ENCODE measurements around the gene FOCAD. TPM values are rescaled to one million over a fixed set of nuclear protein-coding genes. Genes with fewer than 3 reads are reported as not detected.

Gene FOCAD, protein sequence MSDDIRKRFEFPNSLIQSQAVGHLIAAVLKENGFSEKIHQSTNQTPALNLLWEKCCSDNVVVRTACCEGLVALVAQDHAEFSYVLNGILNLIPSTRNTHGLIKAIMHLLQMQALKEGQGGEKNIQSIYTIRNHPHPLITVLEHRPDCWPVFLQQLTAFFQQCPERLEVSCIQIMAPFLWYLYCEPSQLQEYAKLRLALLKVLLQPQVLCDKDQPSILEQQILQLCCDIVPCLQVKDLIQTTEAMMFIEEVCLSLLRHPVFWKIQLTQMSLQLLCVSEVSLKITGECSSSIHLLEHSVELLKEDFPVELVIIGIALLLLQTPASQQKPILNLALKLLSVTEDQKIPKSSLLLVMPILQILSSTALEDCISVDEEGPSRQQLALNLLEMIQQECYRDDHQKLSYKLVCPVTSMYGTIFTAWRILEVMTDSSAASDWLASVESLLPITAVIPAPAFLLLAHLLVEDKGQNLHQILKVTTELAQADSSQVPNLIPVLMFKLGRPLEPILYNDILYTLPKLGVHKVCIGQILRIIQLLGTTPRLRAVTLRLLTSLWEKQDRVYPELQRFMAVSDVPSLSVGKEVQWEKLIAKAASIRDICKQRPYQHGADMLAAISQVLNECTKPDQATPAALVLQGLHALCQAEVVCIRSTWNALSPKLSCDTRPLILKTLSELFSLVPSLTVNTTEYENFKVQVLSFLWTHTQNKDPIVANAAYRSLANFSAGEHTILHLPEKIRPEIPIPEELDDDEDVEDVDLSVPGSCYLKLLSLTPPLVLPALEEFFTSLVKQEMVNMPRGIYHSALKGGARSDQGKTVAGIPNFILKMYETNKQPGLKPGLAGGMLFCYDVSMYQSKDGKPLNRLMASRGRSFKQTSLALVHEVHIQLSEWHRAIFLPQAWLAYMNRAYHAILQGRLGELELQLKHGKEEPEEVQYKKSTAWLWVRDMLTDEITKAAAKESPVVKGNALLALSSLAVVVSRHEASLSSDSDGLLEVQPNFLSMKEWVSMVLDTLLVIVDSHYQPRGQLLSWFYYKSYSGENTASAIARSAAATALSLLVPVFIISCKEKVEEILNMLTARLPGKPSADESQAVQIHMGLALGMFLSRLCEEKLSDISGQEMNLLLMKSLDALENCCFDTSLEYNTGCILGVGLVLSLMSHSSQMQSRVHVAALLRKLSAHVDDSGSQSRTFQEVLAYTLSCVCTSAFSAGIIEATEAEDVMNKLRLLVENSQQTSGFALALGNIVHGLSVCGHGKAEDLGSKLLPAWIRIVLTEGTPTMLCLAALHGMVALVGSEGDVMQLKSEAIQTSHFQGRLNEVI (N-terminal part only)
- 10 to 100 TPM; 29.4 to 29.6 TPM for total RNA-seq

DNA sequence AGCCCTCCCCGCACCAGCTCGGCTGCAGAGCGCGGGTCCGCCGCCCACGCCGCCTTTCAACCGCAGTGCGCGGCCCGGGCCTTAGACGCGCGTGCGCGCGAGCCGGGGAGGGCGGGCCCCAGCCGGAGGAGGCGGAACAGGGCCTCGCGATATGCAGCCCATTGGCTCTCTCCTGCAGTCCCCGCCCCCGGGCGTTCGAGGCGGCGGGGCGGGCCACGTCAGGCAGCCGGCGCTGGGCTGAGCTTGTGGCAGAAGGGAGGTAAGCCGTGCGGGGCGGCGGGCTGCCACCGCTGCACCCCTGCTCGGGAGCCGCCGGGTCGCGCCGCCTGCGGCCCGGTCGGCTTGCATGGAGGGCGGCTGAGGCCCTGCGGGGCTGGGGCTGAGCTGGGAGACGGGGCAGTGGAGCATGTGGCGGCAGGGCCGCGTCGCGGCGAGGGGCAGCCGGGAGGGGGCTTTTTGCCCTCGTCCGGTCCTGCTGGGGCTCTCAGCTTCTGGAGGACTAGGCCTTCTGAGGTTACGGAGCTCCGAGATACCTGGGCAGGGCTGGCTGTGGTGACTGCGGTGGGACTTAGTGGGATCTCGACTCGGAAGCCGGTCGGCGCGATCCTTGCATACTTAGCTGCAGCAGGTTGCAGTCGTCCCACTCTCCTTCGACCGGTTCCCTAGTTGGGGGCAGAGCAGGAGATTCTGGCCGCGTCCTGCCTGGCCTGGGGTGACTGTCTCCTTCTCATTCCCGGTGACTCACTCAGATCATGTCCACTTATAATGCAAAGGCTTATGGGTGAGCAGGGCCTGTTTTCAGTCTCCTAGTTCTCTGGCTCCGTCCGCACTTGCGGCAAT, at the start of gene FOCAD:
Gene FOCAD (plus strand): TSS at position 225 of the 840 bp plus-strand sequence. CDS start 31,095 bp downstream, outside the sequence.
- DNase-seq (peak; percentile 97 to 98), ATAC-seq (replicated peaks in 1 of 2) (peak; percentile 97 to 98)
- Mint-ChIP-seq H3K9me3 (no peaks in the 10 kb centered on the region), H3K36me3 (ENCODE audit: insufficient read depth in 2 of 2) (no peaks in the 10 kb centered on the region), H3K4me1 (ENCODE audit: low read depth) (peaks cover 35% of the 10 kb centered on the region), H3K27me3 (ENCODE audit: low read depth) (no peaks in the 10 kb centered on the region), H3K27ac (peak within 1 kb of the TSS; percentile 97), H3K4me3 (peak within 1 kb of the TSS; percentile 86 to 97)

DNA sequence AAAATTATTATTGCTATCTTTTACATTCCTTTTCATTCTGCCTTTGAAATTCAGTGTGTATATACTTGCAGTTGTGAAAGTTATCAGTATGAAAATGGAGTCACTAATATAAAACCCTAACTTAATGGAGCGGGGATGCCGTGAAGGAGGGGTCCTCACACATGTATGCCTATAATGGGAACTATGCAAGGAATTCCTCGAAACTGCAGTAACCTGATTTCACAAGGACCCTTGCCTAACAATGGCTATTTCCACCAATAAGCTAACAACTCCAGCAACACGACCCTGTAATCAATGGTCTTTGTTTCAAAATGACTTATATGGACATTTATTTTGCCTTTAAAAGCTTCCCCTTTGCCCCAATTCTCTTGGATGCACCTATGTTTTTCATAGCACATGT, 49.2 kb upstream of the FOCAD start:
- H3K4me3 Mint-ChIP-seq, result no peak overlapping the region
- no peak overlapping the region for H3K27ac Mint-ChIP-seq
- H3K4me1 Mint-ChIP-seq (ENCODE audit: low read depth), result peaks cover 1% of the 10 kb centered on the region
- no peak for ATAC-seq (replicated peaks in 1 of 2)
- DNase-seq, result no peak
- no peaks in the 10 kb centered on the region for H3K9me3 Mint-ChIP-seq
- H3K36me3 Mint-ChIP-seq (ENCODE audit: insufficient read depth in 2 of 2), result no peaks in the 10 kb centered on the region
- H3K27me3 Mint-ChIP-seq (ENCODE audit: low read depth), result peaks cover 26% of the 10 kb centered on the region

DNA sequence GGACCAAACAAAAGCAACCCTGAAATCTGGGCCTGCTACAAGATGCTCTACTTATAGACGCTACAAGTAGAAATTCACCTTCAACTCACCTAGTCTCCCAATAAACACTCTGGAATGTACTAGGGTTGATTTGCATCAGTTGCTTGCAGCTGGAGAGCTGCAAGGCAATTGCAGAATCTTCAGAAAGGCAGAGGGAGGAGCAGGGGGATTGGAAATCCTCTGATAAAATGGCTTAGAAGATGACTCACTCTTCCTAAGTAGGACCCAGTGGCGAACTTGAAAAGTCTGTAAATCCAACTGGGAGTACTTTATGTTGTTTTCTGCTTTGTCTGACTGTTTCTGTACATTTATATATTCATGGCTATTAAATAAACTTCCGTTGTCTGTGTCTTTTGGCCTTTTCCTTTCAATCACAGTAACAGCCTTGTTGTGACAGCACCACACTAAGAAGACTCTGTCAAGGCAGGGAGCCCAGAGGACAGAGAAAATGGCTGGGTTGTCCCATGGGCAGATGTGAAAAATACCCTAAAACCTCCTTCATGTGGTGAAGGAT, 47.1 kb upstream of the FOCAD start:
- ATAC-seq (replicated peaks in 1 of 2) (no peak), DNase-seq (no peak)
- Mint-ChIP-seq H3K9me3 (no peaks in the 10 kb centered on the region), H3K4me3 (no peak overlapping the region), H3K27me3 (ENCODE audit: low read depth) (peaks cover 22% of the 10 kb centered on the region), H3K27ac (no peak overlapping the region), H3K36me3 (ENCODE audit: insufficient read depth in 2 of 2) (no peaks in the 10 kb centered on the region), H3K4me1 (ENCODE audit: low read depth) (peaks cover 15% of the 10 kb centered on the region)

DNA sequence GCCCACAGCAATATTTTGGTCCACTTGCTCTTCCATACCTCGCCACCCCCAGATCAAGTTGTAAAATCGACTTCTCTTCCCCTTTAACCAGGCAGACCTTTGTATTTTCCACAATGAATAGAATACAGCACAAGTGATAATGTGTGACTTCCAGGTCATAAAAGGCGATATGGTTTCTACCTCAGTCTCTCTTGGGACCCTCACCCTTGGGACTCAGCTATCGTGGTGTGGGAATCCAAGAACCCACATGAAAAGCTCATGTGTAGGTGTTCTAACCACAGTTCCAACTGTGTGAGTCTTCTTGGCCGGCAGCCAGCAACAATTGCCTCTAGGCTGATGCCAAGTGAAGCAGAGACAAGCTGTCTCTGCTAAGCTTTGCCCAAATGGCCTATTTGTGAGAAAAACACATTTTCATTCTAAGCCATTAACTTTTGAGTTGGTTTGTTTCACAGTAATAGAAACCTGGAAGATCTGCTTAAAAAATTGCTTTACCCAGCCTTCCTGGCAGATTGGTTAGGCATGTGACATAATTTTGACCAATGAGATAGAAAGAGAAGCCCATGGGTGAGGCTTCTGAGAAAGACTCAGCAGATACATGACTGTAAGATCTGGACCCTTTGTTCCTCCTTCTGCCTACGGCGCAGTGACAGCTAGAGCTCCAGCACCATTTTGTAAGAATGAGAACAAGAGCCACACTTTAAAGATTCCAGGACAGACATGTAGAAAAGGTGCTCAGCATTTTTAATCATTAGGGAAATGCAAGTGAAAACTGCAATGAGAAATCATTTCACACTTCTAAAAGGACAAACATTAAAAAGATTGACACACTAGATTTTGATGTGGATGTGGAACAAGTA, 43.5 kb upstream of the FOCAD start:
- DNase-seq (peak; percentile 72 to 78), ATAC-seq (replicated peaks in 1 of 2) (peak; percentile 90)
- peaks cover 39% of the 10 kb centered on the region for H3K27me3 Mint-ChIP-seq (ENCODE audit: low read depth)
- H3K4me1 Mint-ChIP-seq (ENCODE audit: low read depth), result peaks cover 19% of the 10 kb centered on the region
- H3K9me3 Mint-ChIP-seq, result no peaks in the 10 kb centered on the region
- peak overlapping the region; percentile 0 for H3K27ac Mint-ChIP-seq
- peak overlapping the region; percentile 55 to 72 for H3K4me3 Mint-ChIP-seq
- H3K36me3 Mint-ChIP-seq (ENCODE audit: insufficient read depth in 2 of 2), result no peaks in the 10 kb centered on the region

DNA sequence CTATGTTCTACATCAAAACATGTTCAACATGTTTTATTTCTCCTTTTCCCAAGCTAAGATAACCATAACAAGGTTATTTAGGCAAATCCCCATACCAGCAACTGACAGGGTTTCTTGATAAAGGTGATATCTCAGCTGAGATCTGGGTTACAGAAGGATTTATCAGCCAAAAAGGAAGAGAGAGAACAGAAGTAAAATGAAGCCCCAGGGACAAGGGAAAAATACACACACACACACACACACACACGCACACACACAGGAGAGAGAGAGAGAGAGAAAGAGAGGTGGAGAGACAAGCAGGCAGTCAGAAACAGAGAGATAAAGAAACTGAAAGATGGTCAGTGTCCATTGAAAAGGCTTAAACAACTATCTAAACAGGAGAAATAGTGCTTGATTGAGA, 42.0 kb upstream of the FOCAD start:
- DNase-seq (no peak), ATAC-seq (replicated peaks in 1 of 2) (no peak)
- Mint-ChIP-seq H3K27me3 (ENCODE audit: low read depth) (peaks cover 34% of the 10 kb centered on the region), H3K4me3 (no peak overlapping the region), H3K36me3 (ENCODE audit: insufficient read depth in 2 of 2) (no peaks in the 10 kb centered on the region), H3K4me1 (ENCODE audit: low read depth) (peaks cover 19% of the 10 kb centered on the region), H3K9me3 (no peaks in the 10 kb centered on the region), H3K27ac (no peak overlapping the region)

DNA sequence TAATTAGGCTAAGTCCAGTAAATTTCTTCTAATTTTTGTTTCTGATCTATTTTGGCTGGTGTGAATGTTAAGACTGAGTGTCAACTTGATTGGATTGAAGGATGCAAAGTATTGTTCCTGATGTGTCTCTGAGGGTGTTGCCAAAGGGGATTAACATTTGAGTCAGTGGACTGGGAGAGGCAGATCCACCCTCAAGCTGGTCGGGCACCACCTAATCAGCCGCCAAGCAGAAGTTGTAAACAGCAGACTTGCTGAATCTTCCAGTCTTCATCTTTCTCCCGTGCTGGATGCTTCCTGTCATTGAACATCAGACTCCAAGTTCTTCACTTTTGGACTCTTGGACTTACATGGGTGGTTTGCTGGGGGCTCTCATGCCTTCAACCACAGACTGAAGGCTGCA, 40.4 kb upstream of the FOCAD start:
- Mint-ChIP-seq H3K4me1 (ENCODE audit: low read depth) (peaks cover 19% of the 10 kb centered on the region), H3K27me3 (ENCODE audit: low read depth) (peaks cover 25% of the 10 kb centered on the region), H3K36me3 (ENCODE audit: insufficient read depth in 2 of 2) (no peaks in the 10 kb centered on the region), H3K27ac (no peak overlapping the region), H3K4me3 (no peak overlapping the region), H3K9me3 (no peaks in the 10 kb centered on the region)
- no peak for DNase-seq
- no peak for ATAC-seq (replicated peaks in 1 of 2)

DNA sequence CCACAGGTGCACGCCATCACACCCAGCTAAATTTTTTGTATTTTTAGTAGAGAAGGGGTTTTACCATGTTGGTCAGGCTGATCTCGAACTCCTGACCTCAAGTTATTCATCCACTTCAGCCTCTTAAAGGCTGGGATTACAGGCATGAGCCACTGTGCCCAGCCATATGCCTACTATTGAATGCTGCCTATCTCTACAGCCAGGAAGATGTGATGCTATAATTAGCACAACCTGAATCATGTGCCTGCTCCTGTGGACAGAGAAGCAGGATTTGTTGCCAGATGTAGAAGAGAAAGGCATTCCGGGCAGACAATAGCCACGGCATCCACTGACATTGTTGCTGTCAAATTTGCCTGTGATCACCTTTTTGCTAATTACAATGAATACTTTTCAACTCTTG, 37.4 kb upstream of the FOCAD start:
- H3K27ac Mint-ChIP-seq, result no peak overlapping the region
- peaks cover 5% of the 10 kb centered on the region for H3K4me1 Mint-ChIP-seq (ENCODE audit: low read depth)
- H3K27me3 Mint-ChIP-seq (ENCODE audit: low read depth), result peaks cover 18% of the 10 kb centered on the region
- DNase-seq (no peak), ATAC-seq (replicated peaks in 1 of 2) (no peak)
- no peak overlapping the region for H3K4me3 Mint-ChIP-seq
- no peaks in the 10 kb centered on the region for H3K9me3 Mint-ChIP-seq
- H3K36me3 Mint-ChIP-seq (ENCODE audit: insufficient read depth in 2 of 2), result no peaks in the 10 kb centered on the region

DNA sequence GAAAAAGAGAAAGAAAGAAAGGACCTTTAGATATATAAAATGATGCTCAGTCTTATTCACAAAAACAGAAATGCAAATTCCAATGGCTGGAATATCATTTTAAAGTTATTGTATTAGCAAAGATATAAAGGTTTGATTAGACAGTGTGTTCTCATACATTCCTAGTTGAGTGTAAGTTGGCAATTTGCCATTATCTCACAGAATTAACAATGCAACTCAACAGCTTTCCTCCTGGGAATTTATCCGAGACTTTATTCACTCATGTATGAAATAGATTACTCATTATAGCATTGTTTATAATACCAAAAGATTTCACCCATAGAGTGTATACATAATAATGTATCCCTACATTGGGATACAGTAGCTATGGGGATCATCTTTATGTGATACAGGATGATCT, 34.7 kb upstream of the FOCAD start:
- ATAC-seq (replicated peaks in 1 of 2) (no peak), DNase-seq (no peak)
- Mint-ChIP-seq H3K27ac (no peak overlapping the region), H3K36me3 (ENCODE audit: insufficient read depth in 2 of 2) (no peaks in the 10 kb centered on the region), H3K4me3 (no peak overlapping the region), H3K27me3 (ENCODE audit: low read depth) (no peaks in the 10 kb centered on the region), H3K4me1 (ENCODE audit: low read depth) (no peaks in the 10 kb centered on the region), H3K9me3 (no peaks in the 10 kb centered on the region)

DNA sequence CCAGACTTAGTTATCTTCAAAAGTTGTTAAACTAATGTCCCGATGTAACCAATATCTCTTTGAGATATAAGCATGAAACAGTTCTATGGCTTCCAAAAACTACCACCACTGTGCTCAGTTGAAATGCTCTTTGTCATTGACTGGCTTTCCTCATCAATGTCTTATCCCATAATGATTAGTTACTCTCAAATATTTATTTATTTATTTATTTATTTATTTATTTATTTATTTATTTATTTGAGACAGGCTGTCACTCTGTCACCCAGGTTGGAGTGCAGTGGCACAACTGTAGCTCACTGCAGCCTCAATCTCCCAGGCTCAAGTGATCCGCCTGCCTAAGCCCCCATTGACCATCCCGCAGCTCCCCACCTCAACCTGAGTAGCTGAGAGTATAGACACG, 33.7 kb upstream of the FOCAD start:
- no peak for DNase-seq
- Mint-ChIP-seq H3K27ac (no peak overlapping the region), H3K36me3 (ENCODE audit: insufficient read depth in 2 of 2) (no peaks in the 10 kb centered on the region), H3K4me3 (no peak overlapping the region), H3K27me3 (ENCODE audit: low read depth) (no peaks in the 10 kb centered on the region), H3K4me1 (ENCODE audit: low read depth) (no peaks in the 10 kb centered on the region), H3K9me3 (no peaks in the 10 kb centered on the region)
- no peak for ATAC-seq (replicated peaks in 1 of 2)

DNA sequence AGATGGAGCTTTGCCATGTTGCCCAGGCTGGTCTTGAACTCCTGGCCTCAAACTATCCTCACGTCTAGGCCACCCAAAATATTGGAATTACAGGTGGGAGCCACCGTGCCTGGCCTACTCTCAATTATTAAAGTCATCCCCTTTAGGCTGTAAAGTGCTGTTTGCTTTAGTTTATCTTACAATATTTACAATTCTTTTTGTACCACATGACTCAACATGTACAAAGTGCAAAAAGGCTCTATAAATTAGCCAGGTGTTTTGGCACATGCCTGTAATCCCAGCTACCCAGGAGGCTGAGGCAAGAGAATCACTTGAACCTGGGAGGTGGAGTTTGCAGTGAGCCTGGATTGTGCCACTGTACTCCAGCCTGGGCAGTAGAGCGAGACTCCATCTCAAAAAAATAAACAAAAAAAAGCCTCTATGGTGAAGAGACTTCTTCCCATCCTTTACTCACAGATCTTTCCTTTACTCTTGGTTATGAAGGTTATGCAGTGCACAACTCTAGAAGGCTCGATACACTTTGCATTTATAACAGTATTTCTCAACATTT, 33.2 kb upstream of the FOCAD start:
- Mint-ChIP-seq H3K27ac (no peak overlapping the region), H3K4me1 (ENCODE audit: low read depth) (no peaks in the 10 kb centered on the region)

DNA sequence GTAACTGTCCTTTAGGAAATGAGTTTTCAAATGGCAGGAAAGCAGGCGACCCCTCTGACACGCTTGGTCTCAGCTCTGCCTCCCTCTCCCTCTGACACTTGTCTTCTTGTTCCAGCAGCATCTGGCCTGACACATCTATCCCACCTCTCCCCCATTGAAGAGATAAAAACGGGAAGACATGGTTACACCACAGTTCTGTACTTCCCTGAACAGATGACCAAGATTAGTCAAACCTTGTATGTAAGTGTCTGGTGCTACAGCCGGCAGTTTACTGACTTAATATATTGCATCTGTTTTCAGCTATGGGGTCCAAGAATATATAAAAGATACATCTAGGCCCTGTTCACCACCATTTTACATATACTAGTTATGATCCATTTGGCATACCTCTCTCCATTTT, 32.1 kb upstream of the FOCAD start:
- no peak overlapping the region for H3K4me3 Mint-ChIP-seq
- no peaks in the 10 kb centered on the region for H3K36me3 Mint-ChIP-seq (ENCODE audit: insufficient read depth in 2 of 2)
- H3K9me3 Mint-ChIP-seq, result no peaks in the 10 kb centered on the region
- peak in 1 of 2 donors; percentile 29 for ATAC-seq (replicated peaks in 1 of 2)
- H3K27ac Mint-ChIP-seq, result no peak overlapping the region
- no peaks in the 10 kb centered on the region for H3K27me3 Mint-ChIP-seq (ENCODE audit: low read depth)
- no peaks in the 10 kb centered on the region for H3K4me1 Mint-ChIP-seq (ENCODE audit: low read depth)
- DNase-seq, result no peak

More for the DNA sequence above, 33.2 kb upstream of the FOCAD start:
- no peak for ATAC-seq (replicated peaks in 1 of 2)
- Mint-ChIP-seq H3K9me3 (no peaks in the 10 kb centered on the region), H3K4me3 (no peak overlapping the region), H3K36me3 (ENCODE audit: insufficient read depth in 2 of 2) (no peaks in the 10 kb centered on the region), H3K27me3 (ENCODE audit: low read depth) (no peaks in the 10 kb centered on the region)
- no peak for DNase-seq

Data from activated T-cell treated with anti-CD3 and anti-CD28 coated beads, Interleukin-2, amount 50 U/mL, for 72 hours (primary cell).